22Rv1 (cell line): ENCODE measurements around the gene FOLR1.

ENCODE experiments used
- H3K27ac ChIP-seq: fragments of 450-650 bp; 2 replicates; pipeline ENCODE4 v1.5.1; 2017
- CTCF ChIP-seq: fragments of 450-650 bp; IDR thresholded peaks from 2 replicates; pipeline ENCODE4 v1.5.1; 2017; ENCODE audit warnings: mild to moderate bottlenecking
- ZFX ChIP-seq: fragments of 450-650 bp; IDR thresholded peaks from 2 replicates; pipeline ENCODE4 v1.6.1; 2017; ENCODE audit warnings: antibody characterized with exemption, borderline replicate concordance

Gene FOLR1

GRCh38 chr11:72236083-72236697 is 44.2 kb downstream of the FOLR1 start:
- TF ChIP-seq ZFX (no peak), CTCF (no peak)
- peak overlapping the region; percentile 36; the same call in 1 of the 2 replicates for H3K27ac ChIP-seq

- TF ChIP-seq CTCF (no peak), ZFX (no peak)
These were observed 44.8 kb downstream of the FOLR1 start for GRCh38 chr11:72236774-72237111.

GRCh38 chr11:72237112-72237931 is 45.4 kb downstream of the FOLR1 start:
- no peak for TF ChIP-seq ZFX

More at GRCh38 chr11:72236774-72237111, 44.8 kb downstream of the FOLR1 start:
- H3K27ac ChIP-seq = peak overlapping the region; percentile 36; the same call in 1 of the 2 replicates

GRCh38 chr11:72238040-72238450 is 46.1 kb downstream of the FOLR1 start:
- TF ChIP-seq CTCF (peak; percentile 88), ZFX (no peak)
- H3K27ac ChIP-seq = peak overlapping the region; percentile 67

More at GRCh38 chr11:72237112-72237931, 45.4 kb downstream of the FOLR1 start:
- H3K27ac ChIP-seq = peak overlapping the region; percentile 67

GRCh38 chr11:72238492-72239312 is 46.8 kb downstream of the FOLR1 start:
- H3K27ac ChIP-seq = peak overlapping the region; percentile 67
- TF ChIP-seq ZFX = no peak
- peak; percentile 39 for TF ChIP-seq CTCF

GRCh38 chr11:72239313-72239848 is 47.4 kb downstream of the FOLR1 start:
- TF ChIP-seq ZFX = no peak
- peak overlapping the region; percentile 67 for H3K27ac ChIP-seq

- H3K27ac ChIP-seq = peak overlapping the region; percentile 67
- no peak for TF ChIP-seq ZFX
- no peak for TF ChIP-seq CTCF
These were observed 48.0 kb downstream of the FOLR1 start for GRCh38 chr11:72239849-72240460.
